NCI-H69 (cell line): Measurements from ENCODE around the gene IGSF9B.

Experiments used
- DNase-seq: peaks from one replicate; lab custom pipeline; 2025; lab: John Stamatoyannopoulos, UW

Gene IGSF9B

GRCh38 chr11:133955945-133956421 lies 785 bp downstream of the IGSF9B start:
- DNase-seq = peak; percentile 53

- peak; percentile 55 for DNase-seq
Observed at GRCh38 chr11:133955081-133955891, 1.5 kb downstream of the IGSF9B start.

- no peak for DNase-seq
Observed at GRCh38 chr11:133953999-133954398, 2.8 kb downstream of the IGSF9B start.

GRCh38 chr11:133953547-133953946 lies 3.2 kb downstream of the IGSF9B start:
- no peak for DNase-seq

GRCh38 chr11:133952199-133953190 lies 4.3 kb downstream of the IGSF9B start:
- no peak for DNase-seq

GRCh38 chr11:133951327-133952198 lies 5.2 kb downstream of the IGSF9B start:
- peak; percentile 93 for DNase-seq

GRCh38 chr11:133950874-133951326 lies 5.9 kb downstream of the IGSF9B start:
- DNase-seq = peak; percentile 58

GRCh38 chr11:133950421-133950820 lies 6.3 kb downstream of the IGSF9B start:
- DNase-seq = no peak

GRCh38 chr11:133949129-133949528 lies 7.6 kb downstream of the IGSF9B start:
- DNase-seq = peak; percentile 48

GRCh38 chr11:133948711-133949110 lies 8.1 kb downstream of the IGSF9B start:
- DNase-seq = peak; percentile 91

- DNase-seq = peak; percentile 83
Observed at GRCh38 chr11:133947321-133947756, 9.4 kb downstream of the IGSF9B start.

- DNase-seq = peak; percentile 77
Observed at GRCh38 chr11:133946541-133947318, 10.0 kb downstream of the IGSF9B start.

- no peak for DNase-seq
Observed at GRCh38 chr11:133946051-133946450, 10.7 kb downstream of the IGSF9B start.

- peak; percentile 31 for DNase-seq
Observed at GRCh38 chr11:133945087-133945974, 11.4 kb downstream of the IGSF9B start.

GRCh38 chr11:133943950-133944698 lies 12.6 kb downstream of the IGSF9B start:
- peak; percentile 67 for DNase-seq

- DNase-seq = peak; percentile 8
Observed at GRCh38 chr11:133942577-133942976, 14.2 kb downstream of the IGSF9B start.

GRCh38 chr11:133941546-133941945 lies 15.2 kb downstream of the IGSF9B start:
- DNase-seq = no peak

GRCh38 chr11:133940034-133940433 lies 16.7 kb downstream of the IGSF9B start:
- DNase-seq = no peak

- no peak for DNase-seq
Observed at GRCh38 chr11:133939558-133939957, 17.2 kb downstream of the IGSF9B start.
